ENCODE results near the gene KLRB1.
"Not testable (repeated sequence)": the region's sequence is repeated elsewhere in the genome, so short reads cannot be mapped to it uniquely, and the experiment has no call there.

KLRB1 gene

DNA sequence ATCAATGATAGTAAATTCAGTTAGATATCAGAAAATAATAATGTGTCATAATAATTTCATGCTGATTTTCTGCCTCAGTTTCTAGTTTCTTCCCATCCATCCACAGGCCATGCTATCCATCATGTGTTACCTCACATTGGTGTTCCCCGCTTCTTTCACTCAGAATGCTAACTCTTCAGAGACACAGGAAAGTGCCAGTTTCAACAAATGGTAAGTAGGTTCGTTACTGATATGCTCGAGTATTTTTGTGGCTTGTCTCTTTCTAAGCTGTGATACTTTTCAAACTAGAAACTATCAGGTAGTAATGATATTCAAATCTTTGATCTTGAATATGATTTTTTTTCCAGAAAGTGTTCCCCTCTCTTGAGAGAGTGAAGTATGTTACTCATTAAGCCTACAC, 1.5 kb downstream of the KLRB1 start:
- ATAC-seq = no peak
- no peak for TF ChIP-seq ZFP3 (CRISPR knock-in tag; IDR thresholded peaks at IDR 0.05)
- no peak for TF ChIP-seq TCF4 (CRISPR knock-in tag; IDR thresholded peaks at IDR 0.05; ENCODE audit: borderline replicate concordance)
- no peak for TF ChIP-seq ESRRG (CRISPR knock-in tag; IDR thresholded peaks at IDR 0.05)
- TF ChIP-seq OSR1 (CRISPR knock-in tag; IDR thresholded peaks at IDR 0.05) = no peak
- no peak for TF ChIP-seq ZFP30 (CRISPR knock-in tag; IDR thresholded peaks at IDR 0.05)
- no peak for TF ChIP-seq SNAI2 (CRISPR knock-in tag; IDR thresholded peaks at IDR 0.05)
- TF ChIP-seq ZC3H10 (CRISPR knock-in tag; IDR thresholded peaks at IDR 0.05) = no peak
- TF ChIP-seq, protein P1, sequence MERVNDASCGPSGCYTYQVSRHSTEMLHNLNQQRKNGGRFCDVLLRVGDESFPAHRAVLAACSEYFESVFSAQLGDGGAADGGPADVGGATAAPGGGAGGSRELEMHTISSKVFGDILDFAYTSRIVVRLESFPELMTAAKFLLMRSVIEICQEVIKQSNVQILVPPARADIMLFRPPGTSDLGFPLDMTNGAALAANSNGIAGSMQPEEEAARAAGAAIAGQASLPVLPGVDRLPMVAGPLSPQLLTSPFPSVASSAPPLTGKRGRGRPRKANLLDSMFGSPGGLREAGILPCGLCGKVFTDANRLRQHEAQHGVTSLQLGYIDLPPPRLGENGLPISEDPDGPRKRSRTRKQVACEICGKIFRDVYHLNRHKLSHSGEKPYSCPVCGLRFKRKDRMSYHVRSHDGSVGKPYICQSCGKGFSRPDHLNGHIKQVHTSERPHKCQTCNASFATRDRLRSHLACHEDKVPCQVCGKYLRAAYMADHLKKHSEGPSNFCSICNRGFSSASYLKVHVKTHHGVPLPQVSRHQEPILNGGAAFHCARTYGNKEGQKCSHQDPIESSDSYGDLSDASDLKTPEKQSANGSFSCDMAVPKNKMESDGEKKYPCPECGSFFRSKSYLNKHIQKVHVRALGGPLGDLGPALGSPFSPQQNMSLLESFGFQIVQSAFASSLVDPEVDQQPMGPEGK (CRISPR knock-in tag; IDR thresholded peaks at IDR 0.05; ENCODE audit: borderline replicate concordance) = no peak
- TF ChIP-seq RARB (CRISPR knock-in tag; IDR thresholded peaks at IDR 0.05) = no peak

DNA sequence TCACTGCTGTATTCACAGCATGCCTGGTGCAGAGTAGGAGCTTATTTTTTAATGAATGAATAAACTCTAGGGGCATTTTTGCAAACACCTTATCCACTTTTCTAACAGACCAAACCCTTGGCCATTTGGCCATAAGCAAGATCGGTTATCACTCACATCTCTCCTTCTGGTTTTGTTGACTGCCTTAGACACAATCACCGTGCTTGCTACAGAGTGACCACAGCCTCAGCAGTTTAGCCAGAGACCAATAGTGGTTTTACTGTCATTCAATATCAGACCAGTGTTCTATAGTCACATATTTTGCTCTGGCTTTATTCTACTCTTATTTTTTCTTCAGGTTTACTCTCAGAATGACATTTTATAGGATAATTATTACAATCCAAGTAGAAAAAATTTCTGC, 2.2 kb downstream of the KLRB1 start:
- no peak for ATAC-seq
- TF ChIP-seq ARNTL (CRISPR knock-in tag; IDR thresholded peaks at IDR 0.05; ENCODE audit: borderline replicate concordance, low read depth) (no peak), BACH2 (CRISPR knock-in tag; IDR thresholded peaks at IDR 0.05; ENCODE audit: borderline replicate concordance) (no peak), ZNF70 (CRISPR knock-in tag; IDR thresholded peaks at IDR 0.05) (no peak)

DNA sequence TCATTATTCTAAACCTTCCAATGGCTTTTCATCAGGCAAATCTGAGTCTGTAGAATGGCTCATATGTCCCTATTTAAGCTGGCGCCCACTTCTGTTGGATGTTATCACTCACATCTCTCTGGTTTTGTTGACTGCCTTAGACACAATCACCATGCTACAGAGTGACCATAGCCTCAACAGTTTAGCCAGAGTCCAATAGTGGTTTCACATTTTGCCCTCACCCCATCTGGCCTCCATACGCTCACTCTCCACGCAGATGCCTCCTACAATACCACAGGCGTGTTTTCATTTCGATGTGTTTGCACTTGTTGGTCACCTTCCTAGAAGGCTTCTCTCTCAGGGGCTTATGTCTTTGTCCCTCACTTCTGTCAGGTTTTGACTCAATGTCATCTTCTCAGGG, 3.4 kb downstream of the KLRB1 start:
- TF ChIP-seq ZC3H10 (CRISPR knock-in tag; IDR thresholded peaks at IDR 0.05) = no peak
- TF ChIP-seq, protein P1 (CRISPR knock-in tag; IDR thresholded peaks at IDR 0.05; ENCODE audit: borderline replicate concordance) = no peak
- no peak for TF ChIP-seq BACH2 (CRISPR knock-in tag; IDR thresholded peaks at IDR 0.05; ENCODE audit: borderline replicate concordance)
- no peak for TF ChIP-seq ZNF70 (CRISPR knock-in tag; IDR thresholded peaks at IDR 0.05)
- TF ChIP-seq ZNF8 (CRISPR knock-in tag; IDR thresholded peaks at IDR 0.05) = no peak
- TF ChIP-seq, protein P2, sequence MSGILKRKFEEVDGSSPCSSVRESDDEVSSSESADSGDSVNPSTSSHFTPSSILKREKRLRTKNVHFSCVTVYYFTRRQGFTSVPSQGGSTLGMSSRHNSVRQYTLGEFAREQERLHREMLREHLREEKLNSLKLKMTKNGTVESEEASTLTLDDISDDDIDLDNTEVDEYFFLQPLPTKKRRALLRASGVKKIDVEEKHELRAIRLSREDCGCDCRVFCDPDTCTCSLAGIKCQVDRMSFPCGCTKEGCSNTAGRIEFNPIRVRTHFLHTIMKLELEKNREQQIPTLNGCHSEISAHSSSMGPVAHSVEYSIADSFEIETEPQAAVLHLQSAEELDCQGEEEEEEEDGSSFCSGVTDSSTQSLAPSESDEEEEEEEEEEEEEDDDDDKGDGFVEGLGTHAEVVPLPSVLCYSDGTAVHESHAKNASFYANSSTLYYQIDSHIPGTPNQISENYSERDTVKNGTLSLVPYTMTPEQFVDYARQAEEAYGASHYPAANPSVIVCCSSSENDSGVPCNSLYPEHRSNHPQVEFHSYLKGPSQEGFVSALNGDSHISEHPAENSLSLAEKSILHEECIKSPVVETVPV (CRISPR knock-in tag; IDR thresholded peaks at IDR 0.05) = no peak
- no peak for TF ChIP-seq TOX (CRISPR knock-in tag; IDR thresholded peaks at IDR 0.05; ENCODE audit: borderline replicate concordance)
- no peak for TF ChIP-seq OSR1 (CRISPR knock-in tag; IDR thresholded peaks at IDR 0.05)
- TF ChIP-seq ZNF565 (CRISPR knock-in tag; conservative IDR thresholded peaks at IDR 0.05; ENCODE audit: low read depth) = no peak
- no peak for TF ChIP-seq ESRRG (CRISPR knock-in tag; IDR thresholded peaks at IDR 0.05)
- no peak for TF ChIP-seq GLIS3 (CRISPR knock-in tag; IDR thresholded peaks at IDR 0.05)
- no peak for TF ChIP-seq RARB (CRISPR knock-in tag; IDR thresholded peaks at IDR 0.05)
- TF ChIP-seq, protein P3, sequence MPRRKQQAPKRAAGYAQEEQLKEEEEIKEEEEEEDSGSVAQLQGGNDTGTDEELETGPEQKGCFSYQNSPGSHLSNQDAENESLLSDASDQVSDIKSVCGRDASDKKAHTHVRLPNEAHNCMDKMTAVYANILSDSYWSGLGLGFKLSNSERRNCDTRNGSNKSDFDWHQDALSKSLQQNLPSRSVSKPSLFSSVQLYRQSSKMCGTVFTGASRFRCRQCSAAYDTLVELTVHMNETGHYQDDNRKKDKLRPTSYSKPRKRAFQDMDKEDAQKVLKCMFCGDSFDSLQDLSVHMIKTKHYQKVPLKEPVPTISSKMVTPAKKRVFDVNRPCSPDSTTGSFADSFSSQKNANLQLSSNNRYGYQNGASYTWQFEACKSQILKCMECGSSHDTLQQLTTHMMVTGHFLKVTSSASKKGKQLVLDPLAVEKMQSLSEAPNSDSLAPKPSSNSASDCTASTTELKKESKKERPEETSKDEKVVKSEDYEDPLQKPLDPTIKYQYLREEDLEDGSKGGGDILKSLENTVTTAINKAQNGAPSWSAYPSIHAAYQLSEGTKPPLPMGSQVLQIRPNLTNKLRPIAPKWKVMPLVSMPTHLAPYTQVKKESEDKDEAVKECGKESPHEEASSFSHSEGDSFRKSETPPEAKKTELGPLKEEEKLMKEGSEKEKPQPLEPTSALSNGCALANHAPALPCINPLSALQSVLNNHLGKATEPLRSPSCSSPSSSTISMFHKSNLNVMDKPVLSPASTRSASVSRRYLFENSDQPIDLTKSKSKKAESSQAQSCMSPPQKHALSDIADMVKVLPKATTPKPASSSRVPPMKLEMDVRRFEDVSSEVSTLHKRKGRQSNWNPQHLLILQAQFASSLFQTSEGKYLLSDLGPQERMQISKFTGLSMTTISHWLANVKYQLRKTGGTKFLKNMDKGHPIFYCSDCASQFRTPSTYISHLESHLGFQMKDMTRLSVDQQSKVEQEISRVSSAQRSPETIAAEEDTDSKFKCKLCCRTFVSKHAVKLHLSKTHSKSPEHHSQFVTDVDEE (CRISPR knock-in tag; IDR thresholded peaks at IDR 0.05) = no peak
- no peak for TF ChIP-seq ISL1 (CRISPR knock-in tag; IDR thresholded peaks at IDR 0.05)
- TF ChIP-seq TCF4 (CRISPR knock-in tag; IDR thresholded peaks at IDR 0.05; ENCODE audit: borderline replicate concordance) = no peak
- no peak for TF ChIP-seq CSDC2 (CRISPR knock-in tag; IDR thresholded peaks at IDR 0.05)
- no peak for TF ChIP-seq ZFP30 (CRISPR knock-in tag; IDR thresholded peaks at IDR 0.05)
- no peak for TF ChIP-seq ZFP3 (CRISPR knock-in tag; IDR thresholded peaks at IDR 0.05)
- TF ChIP-seq, protein P4, sequence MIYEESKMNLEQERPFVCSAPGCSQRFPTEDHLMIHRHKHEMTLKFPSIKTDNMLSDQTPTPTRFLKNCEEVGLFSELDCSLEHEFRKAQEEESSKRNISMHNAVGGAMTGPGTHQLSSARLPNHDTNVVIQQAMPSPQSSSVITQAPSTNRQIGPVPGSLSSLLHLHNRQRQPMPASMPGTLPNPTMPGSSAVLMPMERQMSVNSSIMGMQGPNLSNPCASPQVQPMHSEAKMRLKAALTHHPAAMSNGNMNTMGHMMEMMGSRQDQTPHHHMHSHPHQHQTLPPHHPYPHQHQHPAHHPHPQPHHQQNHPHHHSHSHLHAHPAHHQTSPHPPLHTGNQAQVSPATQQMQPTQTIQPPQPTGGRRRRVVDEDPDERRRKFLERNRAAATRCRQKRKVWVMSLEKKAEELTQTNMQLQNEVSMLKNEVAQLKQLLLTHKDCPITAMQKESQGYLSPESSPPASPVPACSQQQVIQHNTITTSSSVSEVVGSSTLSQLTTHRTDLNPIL (CRISPR knock-in tag; IDR thresholded peaks at IDR 0.05; ENCODE audit: low read depth) = no peak
- no peak for TF ChIP-seq ARNTL (CRISPR knock-in tag; IDR thresholded peaks at IDR 0.05; ENCODE audit: borderline replicate concordance, low read depth)
- ATAC-seq = no peak

DNA sequence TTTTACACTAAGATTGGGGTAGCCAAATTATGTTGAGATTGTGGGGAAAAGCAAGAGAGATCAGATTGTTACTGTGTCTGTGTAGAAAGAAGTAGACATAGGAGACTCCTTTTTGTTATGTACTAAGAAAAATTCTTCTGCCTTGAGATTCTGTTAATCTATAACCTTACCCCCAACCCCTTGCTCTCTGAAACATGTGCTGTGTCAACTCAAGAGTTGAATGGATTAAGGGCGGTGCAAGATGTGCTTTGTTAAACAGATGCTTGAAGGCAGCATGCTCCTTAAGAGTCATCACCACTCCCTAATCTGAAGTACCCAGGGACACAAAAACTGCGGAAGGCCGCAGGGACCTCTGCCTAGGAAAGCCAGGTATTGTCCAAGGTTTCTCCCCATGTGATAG, 7.3 kb downstream of the KLRB1 start:
- ATAC-seq = not testable (repeated sequence)
